Keratinocyte (primary cell): ENCODE data around the gene ARHGEF25. TPM values are rescaled to one million over a fixed set of nuclear protein-coding genes. Genes with fewer than 3 reads are reported as not detected.

ENCODE experiments used
- DNase-seq: peaks from one replicate; pipeline ENCODE4 v3.0.0-alpha.2; 2011; ENCODE audit warnings: low read depth, missing footprints, low spot score
- FAIRE-seq: peaks from 2 replicates; lab custom pipeline; 2011; peaks lifted over from hg19 to GRCh38; lab: Jason Lieb, UNC
- H2AFZ ChIP-seq: 2 replicates; pipeline ENCODE4 v1.6.0; 2012; ENCODE audit warnings: low read length, control low read depth, inconsistent platforms; ENCODE audit not compliant: control insufficient read depth
- H3K27ac ChIP-seq: 2 replicates; pipeline ENCODE4 v1.5.1; 2011; ENCODE audit warnings: low read length; ENCODE audit not compliant: control insufficient read depth, insufficient read depth
- H3K27me3 ChIP-seq: 3 replicates; pipeline ENCODE4 v1.6.0; 2011; ENCODE audit warnings: low read length; ENCODE audit not compliant: control insufficient read depth, insufficient read depth; ENCODE audit errors: extremely low read depth
- H3K36me3 ChIP-seq, 2 experiments: 2 replicates in 1 of 2; 3 replicates in 1 of 2; pipeline ENCODE4 v1.5.1; 2011; ENCODE audit warnings: low read length in 2 of 2, mild to moderate bottlenecking in 1 of 2; ENCODE audit not compliant: control insufficient read depth in 2 of 2, insufficient read depth in 2 of 2; ENCODE audit errors: extremely low read depth in 1 of 2
- H3K4me1 ChIP-seq: 3 replicates; pipeline ENCODE4 v1.5.1; 2011; ENCODE audit warnings: low read length; ENCODE audit not compliant: control insufficient read depth, insufficient read depth; ENCODE audit errors: extremely low read depth
- H3K4me2 ChIP-seq: 3 replicates; pipeline ENCODE4 v1.6.0; 2011; ENCODE audit warnings: low read depth, low read length; ENCODE audit not compliant: control insufficient read depth, insufficient read depth; ENCODE audit errors: extremely low read depth
- H3K4me3 ChIP-seq, 3 experiments: fragments of 200-600 bp in 1 of 3; sonication (generic) in 1 of 3; 2 replicates in 2 of 3; 3 replicates in 1 of 3; pipeline ENCODE4 v1.5.1; 2011 to 2016; ENCODE audit warnings: low read length in 3 of 3, mild to moderate bottlenecking in 3 of 3, control low read depth in 2 of 3, inconsistent platforms in 1 of 3, low read depth in 1 of 3, mixed read lengths in 1 of 3, mixed run types in 1 of 3, moderate library complexity in 1 of 3; ENCODE audit not compliant: control insufficient read depth in 2 of 3, insufficient read depth in 2 of 3; ENCODE audit errors: extremely low read depth in 1 of 3
- H3K79me2 ChIP-seq: 2 replicates; pipeline ENCODE4 v1.6.0; 2012; ENCODE audit warnings: low read length; ENCODE audit not compliant: control insufficient read depth, insufficient read depth
- H3K9ac ChIP-seq: 3 replicates; pipeline ENCODE4 v1.6.0; 2011; ENCODE audit warnings: low read length; ENCODE audit not compliant: control insufficient read depth, insufficient read depth; ENCODE audit errors: extremely low read depth
- H3K9me1 ChIP-seq: 3 replicates; pipeline ENCODE4 v1.6.0; 2011; ENCODE audit warnings: low read length; ENCODE audit not compliant: control insufficient read depth, insufficient read depth; ENCODE audit errors: extremely low read depth
- H3K9me3 ChIP-seq: 2 replicates; pipeline ENCODE4 v1.5.1; 2012; ENCODE audit warnings: low read depth, low read length; ENCODE audit not compliant: control insufficient read depth
- H4K20me1 ChIP-seq: 3 replicates; pipeline ENCODE4 v1.6.0; 2011; ENCODE audit warnings: low read length; ENCODE audit not compliant: control insufficient read depth, insufficient read depth; ENCODE audit errors: extremely low read depth
- CTCF ChIP-seq, 3 experiments: IDR thresholded peaks in 1 of 3; conservative IDR thresholded peaks in 1 of 3; optimal IDR thresholded peaks in 1 of 3; 2 replicates in 2 of 3; 3 replicates in 1 of 3; pipeline versions ENCODE3 to v1.5.1; 2011; ENCODE audit warnings: low read length in 3 of 3, mild to moderate bottlenecking in 3 of 3, moderate library complexity in 2 of 3, control low read depth in 1 of 3, inconsistent platforms in 1 of 3; ENCODE audit not compliant: insufficient read depth in 2 of 3; ENCODE audit errors: extremely low read depth in 1 of 3
- EZH2 ChIP-seq: IDR thresholded peaks from one replicate; pipeline ENCODE4 v1.6.1; 2012; ENCODE audit warnings: inconsistent platforms, mild to moderate bottlenecking, low read length, moderate library complexity
- dilution Hi-C: fragments of 300-500 bp; cut with MboI; formaldehyde crosslinking; loops from one replicate; pipeline ENCODE4 v1.7.0; 2020; ENCODE audit warnings: low sequenced_read_pairs; ENCODE audit not compliant: extremely low pct_ligation_motif_present
- polyA plus RNA-seq, 5 experiments: library from polyadenylated mRNA; depleted of rRNA in 3 of 5; stranded (reverse) in 3 of 5; stranded (forward) in 1 of 5; unstranded in 1 of 5; fragments of >200 nt; gene quantifications; 1 replicate in 1 of 5; 2 replicates in 3 of 5; 3 replicates in 1 of 5; pipeline versions ENCODE4 v1.2.1 to v1.2.3, GENCODE V29; 2011 to 2012; ENCODE audit warnings: missing spikeins in 2 of 5, low read depth in 1 of 5, low replicate concordance in 1 of 5

Gene ARHGEF25
- polyA plus RNA-seq, 1 donor (not counting 4 experiments of a cell fraction or from before 2014, with no cell fraction given), result 0.12 TPM

GRCh38 chr12:57602544-57602943, 8.7 kb upstream of the ARHGEF25 start:
- Histone ChIP-seq H3K27me3 (peaks cover 12% of the 10 kb centered on the region), H3K36me3 (peaks cover 17 to 26% of the 10 kb centered on the region in 2 experiments), H3K79me2 (no peaks in the 10 kb centered on the region), H3K27ac (no peak overlapping the region), H2AFZ (no peak overlapping the region), H3K4me1 (peaks cover 12% of the 10 kb centered on the region), H3K9me3 (no peaks in the 10 kb centered on the region), H3K9me1 (peaks cover 3% of the 10 kb centered on the region), H3K9ac (no peak overlapping the region), H3K4me3 (no peak overlapping the region), H3K4me2 (no peak overlapping the region), H4K20me1 (no peaks in the 10 kb centered on the region)
- FAIRE-seq (no peak), DNase-seq (no peak)
- TF ChIP-seq CTCF (optimal IDR thresholded peaks at IDR 0.05 in 1 of 3, IDR thresholded peaks at IDR 0.05 in 1 of 3, conservative IDR thresholded peaks at IDR 0.05 in 1 of 3; ENCODE audit: extremely low read depth in 1 of 3, insufficient read depth in 2 of 3, low read length in 3 of 3), result no peak
- no peak for TF ChIP-seq EZH2
- dilution Hi-C loops, result no loop called here

DNA sequence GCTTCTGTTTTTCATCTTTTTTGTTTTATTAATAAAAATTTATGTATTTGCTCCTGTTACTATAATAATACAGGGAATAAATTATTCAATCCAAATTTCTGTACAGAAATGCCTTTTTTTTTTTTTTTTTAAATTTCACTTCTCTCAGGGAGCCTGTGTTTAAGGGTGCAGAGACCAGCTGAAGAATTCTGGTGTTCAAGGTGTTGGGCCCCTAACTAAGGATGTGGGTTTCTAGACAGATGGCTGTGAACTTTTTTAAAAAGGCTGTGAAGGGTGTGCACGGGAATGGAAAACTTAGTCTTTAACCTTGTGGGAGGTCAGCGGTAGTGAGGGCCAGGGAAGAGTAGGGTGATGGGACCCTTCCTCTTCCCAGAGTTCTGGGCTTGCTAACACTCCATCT, 7.9 kb upstream of the ARHGEF25 start:
- Histone ChIP-seq H3K27me3 (peaks cover 12% of the 10 kb centered on the region), H3K9me1 (peaks cover 3% of the 10 kb centered on the region), H3K79me2 (no peaks in the 10 kb centered on the region), H3K27ac (no peak overlapping the region), H3K4me3 (no peak overlapping the region), H3K36me3 (peaks cover 12 to 23% of the 10 kb centered on the region in 2 experiments), H3K9ac (no peak overlapping the region), H3K4me2 (peak overlapping the region; percentile 46), H2AFZ (no peak overlapping the region), H4K20me1 (no peaks in the 10 kb centered on the region), H3K4me1 (peaks cover 12% of the 10 kb centered on the region), H3K9me3 (no peaks in the 10 kb centered on the region)
- dilution Hi-C loops, result no loop called here
- FAIRE-seq (no peak), DNase-seq (no peak)
- no peak for TF ChIP-seq CTCF (optimal IDR thresholded peaks at IDR 0.05 in 1 of 3, IDR thresholded peaks at IDR 0.05 in 1 of 3, conservative IDR thresholded peaks at IDR 0.05 in 1 of 3; ENCODE audit: extremely low read depth in 1 of 3, insufficient read depth in 2 of 3, low read length in 3 of 3)
- TF ChIP-seq EZH2, result no peak
